HFFc6 (cell line): ENCODE results near the gene TMPRSS4. TPM values are rescaled to one million over a fixed set of nuclear protein-coding genes. Genes with fewer than 3 reads are reported as not detected.

Experiments used
- DNase-seq: peaks from one replicate; pipeline ENCODE4 v3.0.0-alpha.2; 2018
- H3K27ac Mint-ChIP-seq: 2 replicates; pipeline ENCODE4 v1.8.0; 2020; ENCODE audit warnings: mild to moderate bottlenecking, mixed read lengths
- H3K27me3 Mint-ChIP-seq: 2 replicates; pipeline ENCODE4 v1.8.0; 2021; ENCODE audit warnings: mild to moderate bottlenecking, moderate library complexity, mixed read lengths; ENCODE audit not compliant: insufficient read depth
- H3K36me3 Mint-ChIP-seq: 2 replicates; pipeline ENCODE4 v1.8.0; 2021; ENCODE audit warnings: low read depth, mixed read lengths
- H3K4me1 Mint-ChIP-seq: 2 replicates; pipeline ENCODE4 v1.8.0; 2020; ENCODE audit warnings: low read depth, mixed read lengths
- H3K4me3 Mint-ChIP-seq: 2 replicates; pipeline ENCODE4 v1.8.0; 2020; ENCODE audit warnings: mild to moderate bottlenecking, moderate library complexity, mixed read lengths
- H3K9me3 Mint-ChIP-seq: 2 replicates; pipeline ENCODE4 v1.8.0; 2020; ENCODE audit warnings: mild to moderate bottlenecking, mixed read lengths
- total RNA-seq, 6 experiments: library from RNA; stranded (reverse); fragmentation: NEBNext Ultra II Directional; extraction: Animal tissue kit (Norgen Biotek cat#: 25700); gene quantifications; 2 replicates in 1 of 6; 3 replicates in 5 of 6; pipeline ENCODE4 v1.2.3, GENCODE V29; 2021
- TF ChIP-seq, protein P1 (sequence below): fragments of 200-600 bp; sonication (generic); IDR thresholded peaks from 2 replicates; pipeline ENCODE4 v1.5.0; 2021; ENCODE audit warnings: antibody characterized with exemption, mild to moderate bottlenecking

TMPRSS4 gene
- total RNA-seq, 6 experiments from 2014 or later: not detected

DNA sequence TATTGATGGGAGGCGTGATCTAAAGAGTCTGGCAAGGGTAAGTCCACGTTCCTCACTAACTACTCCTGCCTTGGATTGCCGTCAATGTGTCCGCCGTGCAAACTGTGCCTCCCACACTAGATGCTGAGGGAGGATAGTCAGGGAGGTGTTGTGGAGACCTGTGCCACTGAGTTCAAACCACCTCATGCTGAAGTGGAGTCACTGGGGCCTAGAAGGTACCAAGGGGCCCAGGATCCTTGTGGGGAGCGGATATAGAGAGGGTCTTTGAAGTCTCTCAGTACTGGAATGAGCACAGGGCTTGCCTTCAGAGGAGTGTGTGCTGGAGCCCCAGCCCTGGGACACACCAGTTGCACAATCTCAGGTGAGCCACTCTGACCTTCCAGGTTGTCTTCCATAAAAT, 27.1 kb upstream of the TMPRSS4 start:
- Mint-ChIP-seq H3K27ac (no peak overlapping the region), H3K4me1 (no peaks in the 10 kb centered on the region), H3K36me3 (no peaks in the 10 kb centered on the region), H3K4me3 (no peak overlapping the region), H3K27me3 (peaks cover 33% of the 10 kb centered on the region), H3K9me3 (no peaks in the 10 kb centered on the region)
- DNase-seq: no peak
- TF ChIP-seq, protein P1, sequence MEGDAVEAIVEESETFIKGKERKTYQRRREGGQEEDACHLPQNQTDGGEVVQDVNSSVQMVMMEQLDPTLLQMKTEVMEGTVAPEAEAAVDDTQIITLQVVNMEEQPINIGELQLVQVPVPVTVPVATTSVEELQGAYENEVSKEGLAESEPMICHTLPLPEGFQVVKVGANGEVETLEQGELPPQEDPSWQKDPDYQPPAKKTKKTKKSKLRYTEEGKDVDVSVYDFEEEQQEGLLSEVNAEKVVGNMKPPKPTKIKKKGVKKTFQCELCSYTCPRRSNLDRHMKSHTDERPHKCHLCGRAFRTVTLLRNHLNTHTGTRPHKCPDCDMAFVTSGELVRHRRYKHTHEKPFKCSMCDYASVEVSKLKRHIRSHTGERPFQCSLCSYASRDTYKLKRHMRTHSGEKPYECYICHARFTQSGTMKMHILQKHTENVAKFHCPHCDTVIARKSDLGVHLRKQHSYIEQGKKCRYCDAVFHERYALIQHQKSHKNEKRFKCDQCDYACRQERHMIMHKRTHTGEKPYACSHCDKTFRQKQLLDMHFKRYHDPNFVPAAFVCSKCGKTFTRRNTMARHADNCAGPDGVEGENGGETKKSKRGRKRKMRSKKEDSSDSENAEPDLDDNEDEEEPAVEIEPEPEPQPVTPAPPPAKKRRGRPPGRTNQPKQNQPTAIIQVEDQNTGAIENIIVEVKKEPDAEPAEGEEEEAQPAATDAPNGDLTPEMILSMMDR: no peak

DNA sequence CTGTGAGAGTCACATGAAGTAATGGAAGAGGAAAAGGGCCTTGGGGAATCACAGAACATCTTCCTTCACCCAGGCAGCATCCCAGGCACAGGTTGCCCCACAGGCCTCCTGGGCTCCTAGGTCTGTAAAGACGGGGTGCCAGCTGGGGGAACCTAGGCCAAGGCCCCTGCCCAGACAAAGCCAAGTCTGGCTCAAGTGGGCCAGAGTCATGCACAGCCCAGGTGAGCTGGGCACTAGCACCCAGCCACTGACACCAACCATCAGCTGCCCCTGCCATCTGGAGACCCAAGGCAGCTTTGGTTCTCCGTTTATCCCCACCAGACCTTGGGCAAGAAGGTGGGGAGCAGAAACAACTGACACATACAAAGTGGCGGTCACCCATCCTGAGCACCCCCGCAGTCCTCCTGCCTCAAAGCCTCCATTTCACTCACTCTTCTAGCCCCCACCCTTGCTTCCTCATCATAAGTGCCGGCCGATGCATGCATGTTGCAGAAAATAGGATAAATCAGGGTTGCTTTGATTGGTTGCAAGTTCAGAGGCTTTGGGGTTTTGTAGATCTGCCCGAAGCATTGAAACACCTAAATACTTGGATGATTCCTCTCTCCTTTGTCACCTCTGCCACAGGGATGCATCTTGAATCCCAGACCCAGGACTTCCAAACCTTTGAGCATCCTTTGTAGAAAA, 26.5 kb upstream of the TMPRSS4 start:
- no peak for DNase-seq
- Mint-ChIP-seq H3K36me3 (no peaks in the 10 kb centered on the region), H3K9me3 (no peaks in the 10 kb centered on the region), H3K27me3 (peaks cover 34% of the 10 kb centered on the region), H3K4me3 (no peak overlapping the region), H3K4me1 (no peaks in the 10 kb centered on the region), H3K27ac (no peak overlapping the region)
- TF ChIP-seq, protein P1: no peak

DNA sequence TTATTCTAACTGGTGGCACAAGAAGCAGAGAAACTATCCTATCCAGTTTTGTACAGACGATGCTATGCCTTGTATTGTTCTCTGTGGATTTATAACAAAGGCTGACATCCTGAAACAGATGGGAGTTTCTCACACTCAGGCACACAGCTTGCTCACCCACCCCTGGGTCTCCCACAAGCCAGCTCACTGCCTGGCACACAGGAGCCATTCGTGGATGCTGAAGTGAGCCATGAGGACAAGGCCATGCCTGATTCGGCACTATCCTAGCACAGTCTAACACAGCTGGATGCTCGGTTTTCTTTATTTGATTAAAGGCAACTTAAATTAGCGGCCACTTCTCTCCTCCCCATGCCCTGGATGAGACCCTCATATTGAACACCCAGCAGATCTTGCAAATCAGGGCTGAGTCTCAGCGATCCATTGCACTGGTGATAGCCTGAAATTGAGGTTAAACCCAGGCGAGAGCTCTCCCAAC, 25.7 kb upstream of the TMPRSS4 start:
- no peaks in the 10 kb centered on the region for H3K36me3 Mint-ChIP-seq
- H3K9me3 Mint-ChIP-seq: no peaks in the 10 kb centered on the region
- H3K4me3 Mint-ChIP-seq: no peak overlapping the region
- TF ChIP-seq, protein P1: no peak
- DNase-seq: no peak
- H3K27me3 Mint-ChIP-seq: peaks cover 40% of the 10 kb centered on the region
- H3K27ac Mint-ChIP-seq: no peak overlapping the region
- H3K4me1 Mint-ChIP-seq: no peaks in the 10 kb centered on the region

DNA sequence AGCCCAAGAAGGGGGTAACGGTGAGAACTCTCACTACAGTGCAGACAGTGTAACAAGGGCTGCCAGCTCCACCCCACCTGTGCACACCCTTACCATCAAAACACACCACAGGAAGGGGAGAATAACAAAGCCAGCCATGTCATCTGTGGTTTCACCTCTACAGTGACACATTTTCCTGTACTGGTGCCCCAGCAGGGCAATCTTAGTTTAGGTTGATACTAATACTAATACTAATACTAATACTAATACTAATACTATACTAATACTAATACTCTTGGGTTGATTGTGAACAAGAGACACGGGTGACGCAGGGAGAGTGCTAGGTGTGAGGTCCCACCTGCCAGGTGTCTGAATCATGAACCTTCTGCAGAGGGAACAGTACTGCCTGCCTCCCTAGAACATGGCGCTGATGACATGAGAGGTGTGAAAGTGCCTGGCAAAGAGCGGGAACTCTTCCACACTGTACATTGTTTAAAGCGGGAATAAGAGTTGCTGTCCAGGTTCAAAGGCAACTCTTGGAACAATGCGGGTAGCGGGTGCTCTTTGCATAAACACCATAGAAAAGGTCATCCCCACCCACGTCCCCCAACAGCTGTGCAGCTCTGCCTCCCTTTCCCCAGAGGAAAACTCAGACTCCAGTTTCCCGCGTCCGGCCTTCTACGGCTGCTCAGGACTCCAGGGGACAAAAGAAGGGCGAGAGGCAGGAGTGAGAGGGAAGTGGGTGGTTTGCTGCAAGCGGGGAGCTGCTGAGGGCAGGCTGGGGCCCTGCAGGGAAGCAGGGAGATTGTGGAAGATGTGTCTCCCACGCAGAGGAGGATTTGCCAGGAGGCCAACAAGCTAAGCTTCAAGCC, 25.0 kb upstream of the TMPRSS4 start:
- no peak overlapping the region for H3K27ac Mint-ChIP-seq
- H3K9me3 Mint-ChIP-seq: no peaks in the 10 kb centered on the region
- no peaks in the 10 kb centered on the region for H3K4me1 Mint-ChIP-seq
- no peak overlapping the region for H3K4me3 Mint-ChIP-seq
- no peaks in the 10 kb centered on the region for H3K36me3 Mint-ChIP-seq
- H3K27me3 Mint-ChIP-seq: peaks cover 44% of the 10 kb centered on the region
- no peak for DNase-seq
- TF ChIP-seq, protein P1: no peak

DNA sequence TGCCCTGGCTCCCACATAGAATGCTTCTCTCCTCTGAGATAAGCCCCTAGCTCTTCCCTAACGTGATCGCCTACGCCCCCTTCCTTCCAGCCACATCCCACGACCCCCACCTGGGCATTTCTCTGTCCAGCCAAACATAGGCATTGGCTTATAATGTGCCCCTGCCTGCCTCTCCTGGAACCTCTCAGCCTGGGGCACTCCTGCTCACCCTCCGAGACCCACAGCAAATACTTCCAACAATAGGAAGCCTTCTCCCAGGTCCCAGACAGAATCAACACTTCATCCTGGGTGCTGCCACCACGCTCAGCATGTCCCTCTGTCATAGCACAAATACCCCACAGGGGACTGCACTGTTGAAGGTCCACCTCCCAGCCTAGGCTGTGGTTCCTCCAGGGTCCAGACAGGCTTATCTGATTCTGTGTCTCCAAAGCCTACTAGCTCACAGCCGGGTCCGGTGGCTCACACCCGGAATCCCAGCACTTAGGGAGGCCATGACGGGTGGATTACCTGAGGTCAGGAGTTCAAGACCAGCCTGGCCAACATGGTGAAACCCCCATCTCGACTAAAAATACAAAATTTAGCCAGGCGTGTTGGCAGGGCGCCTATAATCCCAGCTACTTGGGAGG, 24.2 kb upstream of the TMPRSS4 start:
- no peak for DNase-seq
- H3K4me3 Mint-ChIP-seq: no peak overlapping the region
- H3K36me3 Mint-ChIP-seq: no peaks in the 10 kb centered on the region
- H3K27me3 Mint-ChIP-seq: peaks cover 44% of the 10 kb centered on the region
- H3K9me3 Mint-ChIP-seq: no peaks in the 10 kb centered on the region
- TF ChIP-seq, protein P1: no peak
- no peak overlapping the region for H3K27ac Mint-ChIP-seq
- no peaks in the 10 kb centered on the region for H3K4me1 Mint-ChIP-seq
